ENCODE data around the gene WDR7.

WDR7 gene

GRCh38 chr18:56992777-56993176, 341.6 kb downstream of the WDR7 start:
- DNase-seq (ENCODE audit: low spot score), result no peak

- DNase-seq (ENCODE audit: low spot score), result no peak
These were observed 344.5 kb downstream of the WDR7 start for GRCh38 chr18:56995579-56996188.

- DNase-seq (ENCODE audit: low spot score), result no peak
These were observed 346.0 kb downstream of the WDR7 start for GRCh38 chr18:56997200-56997599.

GRCh38 chr18:56999823-57000222, 348.7 kb downstream of the WDR7 start:
- DNase-seq (ENCODE audit: low spot score), result no peak

- no peak for DNase-seq (ENCODE audit: low spot score)
These were observed 351.5 kb downstream of the WDR7 start for GRCh38 chr18:57002627-57003026.

- DNase-seq (ENCODE audit: low spot score), result no peak
These were observed 352.2 kb downstream of the WDR7 start for GRCh38 chr18:57003342-57003741.

GRCh38 chr18:57004366-57005121, 353.4 kb downstream of the WDR7 start:
- peak; percentile 40 for DNase-seq (ENCODE audit: low spot score)

GRCh38 chr18:57008001-57008686, 357.0 kb downstream of the WDR7 start:
- no peak for DNase-seq (ENCODE audit: low spot score)

GRCh38 chr18:57009844-57010243, 358.7 kb downstream of the WDR7 start:
- no peak for DNase-seq (ENCODE audit: low spot score)

GRCh38 chr18:57014772-57015413, 363.7 kb downstream of the WDR7 start:
- no peak for DNase-seq (ENCODE audit: low spot score)

- DNase-seq (ENCODE audit: low spot score), result no peak
These were observed 364.3 kb downstream of the WDR7 start for GRCh38 chr18:57015451-57015850.

GRCh38 chr18:57018845-57019244, 367.7 kb downstream of the WDR7 start:
- DNase-seq (ENCODE audit: low spot score), result no peak

GRCh38 chr18:57022716-57023115, 371.6 kb downstream of the WDR7 start:
- DNase-seq (ENCODE audit: low spot score), result no peak

GRCh38 chr18:57023275-57023882, 372.2 kb downstream of the WDR7 start:
- DNase-seq (ENCODE audit: low spot score), result no peak

GRCh38 chr18:57025540-57025939, 374.4 kb downstream of the WDR7 start:
- DNase-seq (ENCODE audit: low spot score), result no peak

GRCh38 chr18:57026316-57026715, 375.2 kb downstream of the WDR7 start:
- no peak for DNase-seq (ENCODE audit: low spot score)

GRCh38 chr18:57027190-57027708, 376.1 kb downstream of the WDR7 start:
- DNase-seq (ENCODE audit: low spot score), result no peak

GRCh38 chr18:57029761-57030160, 378.6 kb downstream of the WDR7 start:
- DNase-seq (ENCODE audit: low spot score), result no peak

GRCh38 chr18:57030417-57030816, 379.3 kb downstream of the WDR7 start:
- no peak for DNase-seq (ENCODE audit: low spot score)

- DNase-seq (ENCODE audit: low spot score), result no peak
These were observed 384.4 kb downstream of the WDR7 start for GRCh38 chr18:57035590-57035989.

- DNase-seq (ENCODE audit: low spot score), result no peak
These were observed 387.2 kb downstream of the WDR7 start for GRCh38 chr18:57038395-57038794.

GRCh38 chr18:57040175-57040574, 389.0 kb downstream of the WDR7 start:
- DNase-seq (ENCODE audit: low spot score), result no peak
